Ovary (tissue), 9 donors: ENCODE data around the gene KLRG1. TPM values are rescaled to one million over a fixed set of nuclear protein-coding genes. Genes with fewer than 3 reads are reported as not detected.

ENCODE experiments used
- DNase-seq, 5 donors: peaks; one replicate each; pipeline ENCODE4 v3.0.0-alpha.2; 2019 to 2020
- H3K27ac ChIP-seq, 2 donors: fragments of 200-600 bp; one replicate each; pipeline versions ENCODE4 v1.5.1 to v1.8.0; 2019 to 2022
- H3K27me3 ChIP-seq: fragments of 200-600 bp; one replicate; pipeline ENCODE4 v1.8.0; 2022
- H3K36me3 ChIP-seq: fragments of 200-600 bp; sonication (generic); one replicate; pipeline ENCODE4 v1.5.1; 2019
- H3K4me1 ChIP-seq: one replicate; pipeline ENCODE4 v1.8.1; 2013; ENCODE audit warnings: mild to moderate bottlenecking, moderate library complexity; ENCODE audit not compliant: insufficient read depth
- H3K4me3 ChIP-seq: fragments of 200-600 bp; sonication (generic); one replicate; pipeline ENCODE4 v1.5.1; 2017
- H3K9me3 ChIP-seq, 2 donors: fragments of 200-600 bp in 1 of 2; sonication (generic) in 1 of 2; one replicate each; pipeline versions ENCODE4 v1.5.1 to v1.8.1; 2013 to 2019; ENCODE audit warnings: mild to moderate bottlenecking in 1 of 2, moderate library complexity in 1 of 2
- EP300 ChIP-seq: sonication (generic); formaldehyde crosslinking; IDR thresholded peaks from one replicate; pipeline ENCODE4 v1.6.1; 2017; ENCODE audit warnings: antibody characterized with exemption
- POLR2A ChIP-seq: fragments of 450-650 bp; IDR thresholded peaks from one replicate; pipeline ENCODE4 v1.6.1; 2017; ENCODE audit warnings: antibody characterized with exemption, mild to moderate bottlenecking, moderate library complexity
- WGBS, 3 donors: extraction: QIAGEN DNeasy Blood & Tissue Kit in 1 of 3; methylation state at CpG; one replicate each; pipeline versions ENCODE4 v1.1.5 to v1.1.7; 2013 to 2017; 5-methylcytosine and 5-hydroxymethylcytosine counted together
- intact Hi-C, 4 donors: fragments of 100-400 bp; cut with DNase I; formaldehyde crosslinking; loops; one replicate each; pipeline versions ENCODE4 v1.11.0 to v1.15.1; 2022 to 2023
- polyA plus RNA-seq, 2 donors: library from polyadenylated mRNA; stranded (reverse); fragments of 200-250 nt in 1 of 2; fragments of 350-450 nt in 1 of 2; fragmentation: Illumina TruSeq in 1 of 2; extraction: RNeasy Lipid Tissue Mini Kit (QIAGEN cat#74804) in 1 of 2; gene quantifications; one replicate each; pipeline ENCODE4 v1.2.3, GENCODE V29; 2013 to 2014
- total RNA-seq, 7 donors: library from RNA; depleted of rRNA in 2 of 7; stranded (reverse); fragments of >200 nt in 2 of 7; fragmentation: NEBNext Ultra II Directional in 3 of 7; extraction: Animal tissue kit (Norgen Biotek cat#: 25700) in 3 of 7; gene quantifications; one replicate each; pipeline versions ENCODE4 v1.1.0 to v1.2.4, GENCODE V29; 2016 to 2023
- TF ChIP-seq, protein P1 (sequence below), 3 donors: fragments of 450-650 bp in 2 of 3; fragments of 200-600 bp in 1 of 3; IDR thresholded peaks; one replicate each; pipeline versions ENCODE4 v1.5.1 to v1.8.0; 2016 to 2022; ENCODE audit warnings: antibody characterized with exemption in 3 of 3, mild to moderate bottlenecking in 1 of 3
- donor health status: DM: no; HTN: no; CAD: no; lungs with moderate emphysema.
- donor health status: DM: no; HTN: no; CAD: no.
- donor health status: Bipolar disorder and iron deficiency.
- donor health status: DM: yes; HTN: yes; CAD: no.
- donor health status: DM: no; HTN: no; CAD: no.
- donor health status: DM: yes; HTN: yes; CAD: no.

Gene KLRG1
- total and polyA plus RNA-seq, 9 donors = 0.42 to 4.3 (median 1.1) TPM

DNA sequence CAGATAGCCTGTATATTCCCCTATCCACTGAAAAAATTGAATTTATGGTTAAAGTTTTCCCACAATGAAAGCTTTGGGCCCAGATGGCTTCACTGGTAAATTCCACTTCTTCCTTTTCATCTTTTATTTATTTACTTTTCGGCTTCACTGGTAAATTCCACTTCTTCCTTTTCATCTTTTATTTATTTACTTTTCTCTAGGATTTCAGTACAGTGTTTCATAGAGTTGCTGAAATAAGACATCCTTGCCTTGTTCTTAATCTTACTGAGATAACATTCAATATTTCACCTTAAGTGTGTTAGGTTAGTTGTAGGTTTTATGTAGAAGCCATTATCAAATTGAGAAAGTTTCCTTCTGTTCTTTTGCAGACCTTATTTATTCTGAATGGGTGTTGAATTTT lies 18.9 kb upstream of the KLRG1 start:
- Histone ChIP-seq H3K4me1 (no peaks in the 10 kb centered on the region), H3K36me3 (no peaks in the 10 kb centered on the region), H3K4me3 (no peak overlapping the region), H3K27me3 (no peaks in the 10 kb centered on the region), H3K27ac (no peak overlapping the region), H3K9me3 (peaks cover 0 to 3% of the 10 kb centered on the region in 2 donors)
- WGBS, 3 donors = 68 to 70% (median 68%) methylated on average over 1 of the region's 1 CpG
- DNase-seq = no peak
- intact Hi-C loops = no loop called here
- TF ChIP-seq POLR2A = no peak
- TF ChIP-seq EP300 = no peak
- TF ChIP-seq, protein P1, sequence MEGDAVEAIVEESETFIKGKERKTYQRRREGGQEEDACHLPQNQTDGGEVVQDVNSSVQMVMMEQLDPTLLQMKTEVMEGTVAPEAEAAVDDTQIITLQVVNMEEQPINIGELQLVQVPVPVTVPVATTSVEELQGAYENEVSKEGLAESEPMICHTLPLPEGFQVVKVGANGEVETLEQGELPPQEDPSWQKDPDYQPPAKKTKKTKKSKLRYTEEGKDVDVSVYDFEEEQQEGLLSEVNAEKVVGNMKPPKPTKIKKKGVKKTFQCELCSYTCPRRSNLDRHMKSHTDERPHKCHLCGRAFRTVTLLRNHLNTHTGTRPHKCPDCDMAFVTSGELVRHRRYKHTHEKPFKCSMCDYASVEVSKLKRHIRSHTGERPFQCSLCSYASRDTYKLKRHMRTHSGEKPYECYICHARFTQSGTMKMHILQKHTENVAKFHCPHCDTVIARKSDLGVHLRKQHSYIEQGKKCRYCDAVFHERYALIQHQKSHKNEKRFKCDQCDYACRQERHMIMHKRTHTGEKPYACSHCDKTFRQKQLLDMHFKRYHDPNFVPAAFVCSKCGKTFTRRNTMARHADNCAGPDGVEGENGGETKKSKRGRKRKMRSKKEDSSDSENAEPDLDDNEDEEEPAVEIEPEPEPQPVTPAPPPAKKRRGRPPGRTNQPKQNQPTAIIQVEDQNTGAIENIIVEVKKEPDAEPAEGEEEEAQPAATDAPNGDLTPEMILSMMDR (IDR thresholded peaks at IDR 0.05) = no peak

- intact Hi-C loops = no loop called here
- TF ChIP-seq, protein P1 (IDR thresholded peaks at IDR 0.05) = no peak
- no peak for TF ChIP-seq EP300
- TF ChIP-seq POLR2A = no peak
- Histone ChIP-seq H3K4me1 (no peaks in the 10 kb centered on the region), H3K36me3 (no peaks in the 10 kb centered on the region), H3K27me3 (no peaks in the 10 kb centered on the region), H3K9me3 (no peaks in the 10 kb centered on the region), H3K27ac (no peak overlapping the region), H3K4me3 (no peak overlapping the region)
- WGBS, 3 donors = 83 to 91% (median 88%) methylated on average over 3 of the region's 3 CpGs
- DNase-seq = no peak
Observed at GRCh38 chr12:8980137-8980536, 9.2 kb upstream of the KLRG1 start.

- Histone ChIP-seq H3K27ac (no peak overlapping the region), H3K9me3 (no peaks in the 10 kb centered on the region), H3K36me3 (no peaks in the 10 kb centered on the region), H3K4me1 (no peaks in the 10 kb centered on the region), H3K27me3 (no peaks in the 10 kb centered on the region), H3K4me3 (no peak overlapping the region)
- intact Hi-C loops = no loop called here
- no peak for TF ChIP-seq EP300
- 61 to 81% (median 78%) methylated on average over 1 of the region's 1 CpG for WGBS, 3 donors
- DNase-seq = no peak
Observed at GRCh38 chr12:8985213-8985754, 4.1 kb upstream of the KLRG1 start.

GRCh38 chr12:8987163-8987562 lies 2.2 kb upstream of the KLRG1 start:
- no peak overlapping the region for H3K27ac ChIP-seq
- TF ChIP-seq POLR2A (no peak), EP300 (no peak)
- TF ChIP-seq, protein P1 (IDR thresholded peaks at IDR 0.05) = no peak
- no peak overlapping the region for H3K4me3 ChIP-seq
- H3K9me3 ChIP-seq = no peaks in the 10 kb centered on the region
- H3K4me1 ChIP-seq = no peaks in the 10 kb centered on the region
- intact Hi-C loops = no loop called here
- H3K27me3 ChIP-seq = no peaks in the 10 kb centered on the region
- H3K36me3 ChIP-seq = no peaks in the 10 kb centered on the region
- DNase-seq = no peak

- no peak for DNase-seq
- Histone ChIP-seq H3K4me3 (no peak overlapping the region), H3K36me3 (no peaks in the 10 kb centered on the region), H3K4me1 (no peaks in the 10 kb centered on the region), H3K27me3 (no peaks in the 10 kb centered on the region), H3K27ac (no peak overlapping the region), H3K9me3 (no peaks in the 10 kb centered on the region)
- WGBS, 3 donors = 59 to 79% (median 65%) methylated on average over 1 of the region's 1 CpG
- intact Hi-C loops = no loop called here
- TF ChIP-seq POLR2A (no peak), EP300 (no peak)
- TF ChIP-seq, protein P1 (IDR thresholded peaks at IDR 0.05) = no peak
Observed at GRCh38 chr12:8987685-8988084, 1.7 kb upstream of the KLRG1 start.
